OCI-LY3 (cell line): ENCODE results near the gene DPP10.

Source experiments
- CTCF ChIP-seq: fragments of 200-600, 300-600 bp; sonication (generic); IDR thresholded peaks from 2 replicates; pipeline ENCODE4 v1.5.1; 2014; ENCODE audit warnings: antibody characterized with exemption, low read length, low read depth
- EZH2phosphoT487 ChIP-seq: fragments of 200-600 bp; shearing (Covaris generic); IDR thresholded peaks from 2 replicates; pipeline ENCODE4 v1.6.1; 2018; ENCODE audit warnings: antibody characterized with exemption, mixed run types, low read depth

GRCh38 chr2:115568643-115569042, 1126.2 kb downstream of the DPP10 start:
- TF ChIP-seq CTCF (no peak), EZH2phosphoT487 (no peak)
